SK-N-SH (cell line): ENCODE measurements around the gene PARD3B. TPM values are rescaled to one million over a fixed set of nuclear protein-coding genes. Genes with fewer than 3 reads are reported as not detected.

Experiments
- CHD2 ChIP-seq: fragments of 150-350 bp; IDR thresholded peaks from 2 replicates; pipeline ENCODE4 v1.6.1; 2018; ENCODE audit warnings: low read length; ENCODE audit not compliant: partially characterized antibody
- FOSL2 ChIP-seq: IDR thresholded peaks from 2 replicates; pipeline ENCODE4 v1.4.0; 2012; ENCODE audit warnings: low read depth, mild to moderate bottlenecking, moderate library complexity, borderline replicate concordance
- FOXJ3 ChIP-seq: sonication (generic); formaldehyde crosslinking; IDR thresholded peaks from 2 replicates; pipeline ENCODE4 v1.5.1; 2020; ENCODE audit warnings: mild to moderate bottlenecking, missing genetic modification reagents
- FOXM1 ChIP-seq: IDR thresholded peaks from 2 replicates; pipeline ENCODE4 v1.4.0; 2012; ENCODE audit warnings: low read depth, mild to moderate bottlenecking
- GABPA ChIP-seq: IDR thresholded peaks from 2 replicates; pipeline ENCODE4 v1.4.0; 2012; ENCODE audit warnings: low read depth, mild to moderate bottlenecking
- GATA2 ChIP-seq: sonication (generic); formaldehyde crosslinking; IDR thresholded peaks from 2 replicates; pipeline ENCODE4 v1.5.0; 2020; ENCODE audit warnings: mild to moderate bottlenecking, missing genetic modification reagents
- JUND ChIP-seq: IDR thresholded peaks from 2 replicates; pipeline ENCODE4 v1.4.0; 2012
- MEF2A ChIP-seq: IDR thresholded peaks from 2 replicates; pipeline ENCODE4 v1.4.0; 2012; ENCODE audit warnings: low read depth, borderline replicate concordance
- MXI1 ChIP-seq: IDR thresholded peaks from 2 replicates; pipeline ENCODE4 v1.6.1; 2012; ENCODE audit warnings: mild to moderate bottlenecking, low read depth, low read length, improper control_type of control experiment
- NRF1 ChIP-seq: IDR thresholded peaks from 2 replicates; pipeline ENCODE4 v1.6.1; 2012; ENCODE audit warnings: low read depth, mild to moderate bottlenecking, low read length
- POLR2AphosphoS5 ChIP-seq: IDR thresholded peaks from 2 replicates; pipeline ENCODE4 v1.6.1; 2012; ENCODE audit warnings: low read depth, low read length
- RAD21 ChIP-seq: IDR thresholded peaks from 2 replicates; pipeline ENCODE4 v1.6.1; 2012; ENCODE audit warnings: mild to moderate bottlenecking, low read length
- SIN3A ChIP-seq: IDR thresholded peaks from 2 replicates; pipeline ENCODE4 v1.6.1; 2012; ENCODE audit warnings: low read depth, mild to moderate bottlenecking, low read length, moderate library complexity, borderline replicate concordance
- TAF1 ChIP-seq: IDR thresholded peaks from 2 replicates; pipeline ENCODE4 v1.6.1; 2012; ENCODE audit warnings: low read depth, mild to moderate bottlenecking, low read length, moderate library complexity, borderline replicate concordance
- TEAD4 ChIP-seq: IDR thresholded peaks from 2 replicates; pipeline ENCODE4 v1.4.0; 2012; ENCODE audit warnings: mild to moderate bottlenecking, borderline replicate concordance; ENCODE audit not compliant: insufficient read depth
- YY1 ChIP-seq: IDR thresholded peaks from 2 replicates; pipeline ENCODE4 v1.4.0; 2012; ENCODE audit warnings: low read depth, mild to moderate bottlenecking
- polyA plus RNA-seq, 3 experiments: library from polyadenylated mRNA; depleted of rRNA; stranded (reverse); fragments of >200 nt; gene quantifications; 2 replicates each; pipeline ENCODE4 v1.2.3, GENCODE V29; 2012
- TF ChIP-seq, protein P1 (sequence below): IDR thresholded peaks from 2 replicates; pipeline ENCODE4 v1.4.0; 2012; ENCODE audit warnings: low read depth, borderline replicate concordance
- TF ChIP-seq, protein P2 (sequence below): IDR thresholded peaks from 2 replicates; pipeline ENCODE4 v1.4.0; 2012; ENCODE audit warnings: low read depth, borderline replicate concordance
- TF ChIP-seq, protein P3 (sequence below): IDR thresholded peaks from 2 replicates; pipeline ENCODE4; 2012
- TF ChIP-seq, protein P4 (sequence below): fragments of 200-600 bp; sonication (generic); IDR thresholded peaks from 2 replicates; pipeline ENCODE4 v1.6.1; 2017; ENCODE audit warnings: antibody characterized with exemption, mild to moderate bottlenecking, moderate library complexity

Gene PARD3B
- polyA plus RNA-seq, 1 of the 3 experiments (the other 2 are of a cell fraction): 0.87 TPM

DNA sequence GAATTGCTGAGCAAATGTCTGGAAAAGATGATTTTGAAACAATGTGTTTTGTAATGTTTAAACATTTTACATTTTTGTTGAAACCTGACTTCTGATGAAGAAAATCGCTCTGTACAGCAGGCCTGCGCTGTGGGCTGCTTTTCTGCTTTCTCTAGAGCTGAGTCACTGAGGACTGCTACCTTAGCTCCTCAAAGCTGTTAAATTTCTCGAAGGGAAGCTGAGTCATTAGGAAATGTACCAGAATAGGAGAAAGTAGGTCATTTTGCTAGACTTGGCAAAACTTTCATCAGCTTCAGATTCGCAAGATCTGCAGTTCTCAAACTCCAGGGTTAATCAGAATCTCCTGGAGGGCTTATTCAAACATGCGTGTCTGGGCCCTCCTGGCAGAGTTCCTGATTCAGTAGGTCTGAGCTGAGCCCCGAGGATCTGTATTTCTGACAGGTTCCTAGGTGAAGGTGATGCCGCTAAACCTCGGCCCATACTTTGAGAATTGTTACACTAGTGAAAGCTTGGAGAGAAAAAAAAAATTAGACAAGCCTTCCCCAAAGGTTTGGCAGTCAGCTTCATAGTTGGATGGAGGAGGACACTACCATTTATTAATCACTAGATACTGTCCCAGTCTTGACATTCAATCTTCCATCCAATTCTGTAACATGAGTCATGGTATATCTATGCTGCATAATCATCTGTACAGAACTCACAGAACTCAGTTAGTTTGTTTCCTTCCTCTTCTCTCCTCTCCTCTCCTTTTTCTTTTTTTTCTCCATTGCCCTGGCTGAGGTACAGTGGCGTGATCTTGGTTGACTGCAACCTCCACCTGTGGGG is 297.6 kb downstream of the PARD3B start (continued):
- TF ChIP-seq, protein P1, sequence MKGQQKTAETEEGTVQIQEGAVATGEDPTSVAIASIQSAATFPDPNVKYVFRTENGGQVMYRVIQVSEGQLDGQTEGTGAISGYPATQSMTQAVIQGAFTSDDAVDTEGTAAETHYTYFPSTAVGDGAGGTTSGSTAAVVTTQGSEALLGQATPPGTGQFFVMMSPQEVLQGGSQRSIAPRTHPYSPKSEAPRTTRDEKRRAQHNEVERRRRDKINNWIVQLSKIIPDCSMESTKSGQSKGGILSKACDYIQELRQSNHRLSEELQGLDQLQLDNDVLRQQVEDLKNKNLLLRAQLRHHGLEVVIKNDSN: no peak
- TF ChIP-seq TEAD4 (no peak), GABPA (no peak), FOXM1 (no peak), GATA2 (CRISPR knock-in tag) (no peak), MXI1 (no peak), JUND (peak; percentile 78), TAF1 (no peak), POLR2AphosphoS5 (no peak; the same call in 1 of the 2 replicates), FOSL2 (peak; percentile 90), NRF1 (no peak), YY1 (no peak), SIN3A (no peak; the same call in 1 of the 2 replicates), FOXJ3 (CRISPR knock-in tag) (no peak), CHD2 (no peak), RAD21 (no peak), MEF2A (0 out of 2 replicates have a peak, but pooled peaks have one; percentile 16)
- TF ChIP-seq, protein P2, sequence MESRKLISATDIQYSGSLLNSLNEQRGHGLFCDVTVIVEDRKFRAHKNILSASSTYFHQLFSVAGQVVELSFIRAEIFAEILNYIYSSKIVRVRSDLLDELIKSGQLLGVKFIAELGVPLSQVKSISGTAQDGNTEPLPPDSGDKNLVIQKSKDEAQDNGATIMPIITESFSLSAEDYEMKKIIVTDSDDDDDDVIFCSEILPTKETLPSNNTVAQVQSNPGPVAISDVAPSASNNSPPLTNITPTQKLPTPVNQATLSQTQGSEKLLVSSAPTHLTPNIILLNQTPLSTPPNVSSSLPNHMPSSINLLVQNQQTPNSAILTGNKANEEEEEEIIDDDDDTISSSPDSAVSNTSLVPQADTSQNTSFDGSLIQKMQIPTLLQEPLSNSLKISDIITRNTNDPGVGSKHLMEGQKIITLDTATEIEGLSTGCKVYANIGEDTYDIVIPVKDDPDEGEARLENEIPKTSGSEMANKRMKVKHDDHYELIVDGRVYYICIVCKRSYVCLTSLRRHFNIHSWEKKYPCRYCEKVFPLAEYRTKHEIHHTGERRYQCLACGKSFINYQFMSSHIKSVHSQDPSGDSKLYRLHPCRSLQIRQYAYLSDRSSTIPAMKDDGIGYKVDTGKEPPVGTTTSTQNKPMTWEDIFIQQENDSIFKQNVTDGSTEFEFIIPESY: no peak
- TF ChIP-seq, protein P3, sequence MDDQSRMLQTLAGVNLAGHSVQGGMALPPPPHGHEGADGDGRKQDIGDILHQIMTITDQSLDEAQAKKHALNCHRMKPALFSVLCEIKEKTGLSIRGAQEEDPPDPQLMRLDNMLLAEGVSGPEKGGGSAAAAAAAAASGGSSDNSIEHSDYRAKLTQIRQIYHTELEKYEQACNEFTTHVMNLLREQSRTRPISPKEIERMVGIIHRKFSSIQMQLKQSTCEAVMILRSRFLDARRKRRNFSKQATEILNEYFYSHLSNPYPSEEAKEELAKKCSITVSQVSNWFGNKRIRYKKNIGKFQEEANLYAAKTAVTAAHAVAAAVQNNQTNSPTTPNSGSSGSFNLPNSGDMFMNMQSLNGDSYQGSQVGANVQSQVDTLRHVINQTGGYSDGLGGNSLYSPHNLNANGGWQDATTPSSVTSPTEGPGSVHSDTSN: peak; percentile 78
- TF ChIP-seq, protein P4, sequence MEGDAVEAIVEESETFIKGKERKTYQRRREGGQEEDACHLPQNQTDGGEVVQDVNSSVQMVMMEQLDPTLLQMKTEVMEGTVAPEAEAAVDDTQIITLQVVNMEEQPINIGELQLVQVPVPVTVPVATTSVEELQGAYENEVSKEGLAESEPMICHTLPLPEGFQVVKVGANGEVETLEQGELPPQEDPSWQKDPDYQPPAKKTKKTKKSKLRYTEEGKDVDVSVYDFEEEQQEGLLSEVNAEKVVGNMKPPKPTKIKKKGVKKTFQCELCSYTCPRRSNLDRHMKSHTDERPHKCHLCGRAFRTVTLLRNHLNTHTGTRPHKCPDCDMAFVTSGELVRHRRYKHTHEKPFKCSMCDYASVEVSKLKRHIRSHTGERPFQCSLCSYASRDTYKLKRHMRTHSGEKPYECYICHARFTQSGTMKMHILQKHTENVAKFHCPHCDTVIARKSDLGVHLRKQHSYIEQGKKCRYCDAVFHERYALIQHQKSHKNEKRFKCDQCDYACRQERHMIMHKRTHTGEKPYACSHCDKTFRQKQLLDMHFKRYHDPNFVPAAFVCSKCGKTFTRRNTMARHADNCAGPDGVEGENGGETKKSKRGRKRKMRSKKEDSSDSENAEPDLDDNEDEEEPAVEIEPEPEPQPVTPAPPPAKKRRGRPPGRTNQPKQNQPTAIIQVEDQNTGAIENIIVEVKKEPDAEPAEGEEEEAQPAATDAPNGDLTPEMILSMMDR: no peak
